ENCODE data around the gene SLC4A8. TPM values are rescaled to one million over a fixed set of nuclear protein-coding genes. Genes with fewer than 3 reads are reported as not detected.

SLC4A8 gene
- total RNA-seq, 1 donor from 2014 or later: 0.14 TPM

DNA sequence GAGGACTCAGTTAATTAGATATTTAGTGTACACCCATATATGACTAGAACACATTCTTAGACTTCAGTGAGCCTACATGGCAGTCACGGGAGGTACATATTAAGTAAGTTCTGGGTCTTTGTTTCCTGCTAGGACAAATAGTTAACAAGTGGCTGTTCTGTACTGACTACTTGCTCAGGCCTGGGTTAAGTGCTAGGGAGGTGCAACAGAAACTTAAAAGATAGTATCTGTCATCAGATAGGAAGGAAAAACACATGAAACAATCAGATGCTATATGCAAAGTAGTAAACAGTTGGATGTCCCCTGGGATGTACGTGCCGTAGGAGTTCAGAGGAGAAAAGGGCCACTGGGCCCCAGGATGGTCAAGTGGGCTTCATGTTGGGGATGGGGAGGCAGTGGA is 59.5 kb downstream of the SLC4A8 start:
- Histone ChIP-seq H3K9me3 (replicated peaks) (no peaks in the 10 kb centered on the region), H3K4me3 (no peak overlapping the region), H3K36me3 (no peaks in the 10 kb centered on the region), H3K27me3 (ENCODE audit: low read depth) (no peaks in the 10 kb centered on the region), H3K4me1 (no peaks in the 10 kb centered on the region), H3K27ac (replicated peaks) (no peak overlapping the region)
- DNase-seq: no peak
- TF ChIP-seq, protein P1, sequence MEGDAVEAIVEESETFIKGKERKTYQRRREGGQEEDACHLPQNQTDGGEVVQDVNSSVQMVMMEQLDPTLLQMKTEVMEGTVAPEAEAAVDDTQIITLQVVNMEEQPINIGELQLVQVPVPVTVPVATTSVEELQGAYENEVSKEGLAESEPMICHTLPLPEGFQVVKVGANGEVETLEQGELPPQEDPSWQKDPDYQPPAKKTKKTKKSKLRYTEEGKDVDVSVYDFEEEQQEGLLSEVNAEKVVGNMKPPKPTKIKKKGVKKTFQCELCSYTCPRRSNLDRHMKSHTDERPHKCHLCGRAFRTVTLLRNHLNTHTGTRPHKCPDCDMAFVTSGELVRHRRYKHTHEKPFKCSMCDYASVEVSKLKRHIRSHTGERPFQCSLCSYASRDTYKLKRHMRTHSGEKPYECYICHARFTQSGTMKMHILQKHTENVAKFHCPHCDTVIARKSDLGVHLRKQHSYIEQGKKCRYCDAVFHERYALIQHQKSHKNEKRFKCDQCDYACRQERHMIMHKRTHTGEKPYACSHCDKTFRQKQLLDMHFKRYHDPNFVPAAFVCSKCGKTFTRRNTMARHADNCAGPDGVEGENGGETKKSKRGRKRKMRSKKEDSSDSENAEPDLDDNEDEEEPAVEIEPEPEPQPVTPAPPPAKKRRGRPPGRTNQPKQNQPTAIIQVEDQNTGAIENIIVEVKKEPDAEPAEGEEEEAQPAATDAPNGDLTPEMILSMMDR (IDR thresholded peaks at IDR 0.05; ENCODE audit: borderline replicate concordance): no peak
- intact Hi-C loops (cut with micrococcal nuclease): no loop called here

DNA sequence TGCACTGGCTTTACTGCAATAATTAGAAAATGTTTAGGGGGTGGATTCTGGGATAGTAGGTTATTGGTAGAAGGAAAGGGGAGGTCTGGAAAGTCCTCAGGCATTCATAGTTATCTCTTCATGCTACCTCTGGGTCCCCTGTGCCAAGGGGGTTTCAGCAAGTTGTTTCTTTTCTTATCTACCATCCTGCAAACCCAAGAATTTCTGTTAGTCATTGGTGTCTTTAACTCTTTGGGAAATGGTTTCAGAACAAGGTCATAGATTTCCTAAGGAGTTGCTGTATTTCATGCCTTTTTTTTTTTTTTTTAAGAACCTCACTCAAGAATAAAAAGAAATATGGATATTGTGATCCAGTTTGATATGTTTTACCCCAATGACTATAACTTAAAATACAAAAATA is 63.6 kb downstream of the SLC4A8 start:
- H3K9me3 ChIP-seq (replicated peaks): no peaks in the 10 kb centered on the region
- intact Hi-C loops (cut with micrococcal nuclease): no loop called here
- H3K36me3 ChIP-seq: no peaks in the 10 kb centered on the region
- H3K4me3 ChIP-seq: no peak overlapping the region
- H3K27ac ChIP-seq (replicated peaks): no peak overlapping the region
- peaks cover 5% of the 10 kb centered on the region for H3K27me3 ChIP-seq (ENCODE audit: low read depth)
- TF ChIP-seq, protein P1 (IDR thresholded peaks at IDR 0.05; ENCODE audit: borderline replicate concordance): no peak
- DNase-seq: no peak
- no peaks in the 10 kb centered on the region for H3K4me1 ChIP-seq

DNA sequence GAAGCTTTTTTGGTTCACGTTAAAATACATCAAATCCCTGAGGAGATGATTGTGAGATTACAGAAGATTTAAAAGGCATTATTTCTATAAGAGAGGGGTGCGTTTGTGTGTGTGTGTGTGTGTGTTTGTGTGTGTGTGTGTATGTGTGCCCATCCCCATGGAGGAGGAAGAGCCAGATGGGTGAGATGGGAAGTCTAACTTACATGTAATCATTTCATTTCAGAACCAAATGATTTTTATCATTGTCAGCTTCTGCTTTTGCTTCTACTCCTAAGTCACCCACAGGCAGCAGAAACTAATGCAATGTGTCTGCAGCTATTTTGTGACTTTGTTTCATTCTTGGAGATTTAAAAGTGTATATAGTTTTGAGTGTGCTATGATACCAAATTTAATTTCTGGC is 68.7 kb downstream of the SLC4A8 start:
- DNase-seq: no peak
- no peaks in the 10 kb centered on the region for H3K4me1 ChIP-seq
- intact Hi-C loops (cut with micrococcal nuclease): no loop called here
- H3K36me3 ChIP-seq: no peaks in the 10 kb centered on the region
- peaks cover 5% of the 10 kb centered on the region for H3K27me3 ChIP-seq (ENCODE audit: low read depth)
- TF ChIP-seq, protein P1 (IDR thresholded peaks at IDR 0.05; ENCODE audit: borderline replicate concordance): no peak
- no peak overlapping the region for H3K27ac ChIP-seq (replicated peaks)
- no peaks in the 10 kb centered on the region for H3K9me3 ChIP-seq (replicated peaks)
- H3K4me3 ChIP-seq: no peak overlapping the region

DNA sequence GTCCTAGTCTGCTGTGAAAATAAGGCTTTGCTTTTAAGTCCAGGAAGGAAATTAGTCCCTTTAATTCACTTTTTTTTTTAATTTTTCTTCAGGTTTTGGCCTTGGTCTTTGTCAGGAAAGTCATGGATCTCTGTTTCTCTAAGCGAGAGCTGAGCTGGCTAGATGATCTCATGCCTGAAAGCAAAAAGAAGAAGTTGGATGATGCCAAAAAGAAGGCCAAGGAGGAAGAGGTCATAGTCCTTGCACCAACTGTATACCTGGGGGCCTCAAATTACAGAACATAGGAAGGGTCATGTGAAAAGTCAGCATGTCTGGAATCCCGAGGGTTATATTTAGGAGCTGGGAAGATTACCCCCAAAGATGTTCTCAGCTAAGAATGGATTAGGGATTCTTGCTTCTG is 72.3 kb downstream of the SLC4A8 start:
- Histone ChIP-seq H3K36me3 (no peaks in the 10 kb centered on the region), H3K9me3 (replicated peaks) (no peaks in the 10 kb centered on the region), H3K27me3 (ENCODE audit: low read depth) (peaks cover 4% of the 10 kb centered on the region), H3K4me1 (no peaks in the 10 kb centered on the region), H3K4me3 (no peak overlapping the region), H3K27ac (replicated peaks) (no peak overlapping the region)
- TF ChIP-seq, protein P1 (IDR thresholded peaks at IDR 0.05; ENCODE audit: borderline replicate concordance): no peak
- intact Hi-C loops (cut with micrococcal nuclease): no loop called here
- DNase-seq: no peak

DNA sequence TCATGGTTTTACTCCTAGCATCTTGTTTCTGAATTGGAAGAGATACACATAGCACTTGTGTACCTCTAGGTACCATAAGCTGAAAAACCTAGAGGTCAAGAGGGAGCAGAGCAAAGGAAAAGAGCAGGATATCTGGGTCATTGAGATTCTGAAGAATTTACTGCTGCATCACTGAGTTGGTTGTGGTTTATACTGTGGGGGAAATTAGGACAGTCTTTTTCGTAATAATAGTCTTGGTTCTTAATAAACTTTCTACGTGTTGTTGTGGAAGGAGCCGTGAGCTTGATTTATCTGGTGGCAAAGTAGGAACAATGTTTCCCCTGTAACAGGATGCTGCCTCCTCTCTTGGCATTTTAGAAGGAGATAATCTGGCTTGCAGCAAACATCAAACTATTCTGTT is 80.2 kb downstream of the SLC4A8 start:
- Histone ChIP-seq H3K27ac (replicated peaks) (no peak overlapping the region), H3K36me3 (no peaks in the 10 kb centered on the region), H3K27me3 (ENCODE audit: low read depth) (peaks cover 10% of the 10 kb centered on the region), H3K9me3 (replicated peaks) (no peaks in the 10 kb centered on the region), H3K4me3 (no peak overlapping the region), H3K4me1 (no peaks in the 10 kb centered on the region)
- TF ChIP-seq, protein P1 (IDR thresholded peaks at IDR 0.05; ENCODE audit: borderline replicate concordance): no peak
- DNase-seq: no peak
- intact Hi-C loops (cut with micrococcal nuclease): no loop called here

Measured in left ventricle myocardium inferior (tissue), 1 donor.